Measurements from ENCODE around the gene THOP1.

The THOP1 gene

GRCh38 chr19:2785244-2785997 is at the start of gene THOP1:
TSS of gene THOP1 (plus strand) at chr19:2785503. CDS start at chr19:2785663, 160 bp downstream.
- peak; percentile 98 for DNase-seq

GRCh38 chr19:2736550-2737190 is 48.6 kb upstream of the THOP1 start:
- no peak for DNase-seq

GRCh38 chr19:2739602-2740313 is 45.5 kb upstream of the THOP1 start, which contains the start of gene SLC39A3:
TSS of gene SLC39A3 (minus strand) at chr19:2740017. CDS start at chr19:2737257, 2,760 bp downstream.
- peak; percentile 90 for DNase-seq

GRCh38 chr19:2740314-2740656 is 45.0 kb upstream of the THOP1 start:
- DNase-seq, result no peak

GRCh38 chr19:2743099-2743498 is 42.2 kb upstream of the THOP1 start:
- no peak for DNase-seq

GRCh38 chr19:2744113-2744512 is 41.2 kb upstream of the THOP1 start:
- no peak for DNase-seq

GRCh38 chr19:2747349-2747748 is 38.0 kb upstream of the THOP1 start:
- DNase-seq, result no peak

- no peak for DNase-seq
These were observed 34.4 kb upstream of the THOP1 start for GRCh38 chr19:2750808-2751437.

- no peak for DNase-seq
These were observed 33.9 kb upstream of the THOP1 start for GRCh38 chr19:2751438-2751830.

GRCh38 chr19:2754659-2755447 is 30.4 kb upstream of the THOP1 start:
- DNase-seq, result no peak

GRCh38 chr19:2755448-2755705 is 29.9 kb upstream of the THOP1 start:
- no peak for DNase-seq

- DNase-seq, result no peak
These were observed 29.5 kb upstream of the THOP1 start for GRCh38 chr19:2755811-2756210.

- no peak for DNase-seq
These were observed 28.8 kb upstream of the THOP1 start for GRCh38 chr19:2756477-2756876.

- DNase-seq, result no peak
These were observed 28.1 kb upstream of the THOP1 start for GRCh38 chr19:2756921-2757881.

GRCh38 chr19:2758601-2759313 is 26.5 kb upstream of the THOP1 start:
- no peak for DNase-seq

GRCh38 chr19:2759362-2759761 is 25.9 kb upstream of the THOP1 start:
- DNase-seq, result no peak

- no peak for DNase-seq
These were observed 25.3 kb upstream of the THOP1 start for GRCh38 chr19:2759965-2760364.

GRCh38 chr19:2761309-2761677 is 24.0 kb upstream of the THOP1 start:
- DNase-seq, result no peak

- DNase-seq, result no peak
These were observed 23.2 kb upstream of the THOP1 start for GRCh38 chr19:2761876-2762782.
